NOMO-1 treated with DMSO at 0.1 percent for 48 hours (cell line): ENCODE data around the gene EXTL2.
"Not testable (repeated sequence)": the region's sequence is repeated elsewhere in the genome, so short reads cannot be mapped to it uniquely, and the experiment has no call there.

Source experiments
- DNase-seq: peaks from one replicate; lab custom pipeline; 2025; ENCODE audit not compliant: unreplicated experiment; lab: John Stamatoyannopoulos, UW

The EXTL2 gene, protein sequence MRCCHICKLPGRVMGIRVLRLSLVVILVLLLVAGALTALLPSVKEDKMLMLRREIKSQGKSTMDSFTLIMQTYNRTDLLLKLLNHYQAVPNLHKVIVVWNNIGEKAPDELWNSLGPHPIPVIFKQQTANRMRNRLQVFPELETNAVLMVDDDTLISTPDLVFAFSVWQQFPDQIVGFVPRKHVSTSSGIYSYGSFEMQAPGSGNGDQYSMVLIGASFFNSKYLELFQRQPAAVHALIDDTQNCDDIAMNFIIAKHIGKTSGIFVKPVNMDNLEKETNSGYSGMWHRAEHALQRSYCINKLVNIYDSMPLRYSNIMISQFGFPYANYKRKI

DNA sequence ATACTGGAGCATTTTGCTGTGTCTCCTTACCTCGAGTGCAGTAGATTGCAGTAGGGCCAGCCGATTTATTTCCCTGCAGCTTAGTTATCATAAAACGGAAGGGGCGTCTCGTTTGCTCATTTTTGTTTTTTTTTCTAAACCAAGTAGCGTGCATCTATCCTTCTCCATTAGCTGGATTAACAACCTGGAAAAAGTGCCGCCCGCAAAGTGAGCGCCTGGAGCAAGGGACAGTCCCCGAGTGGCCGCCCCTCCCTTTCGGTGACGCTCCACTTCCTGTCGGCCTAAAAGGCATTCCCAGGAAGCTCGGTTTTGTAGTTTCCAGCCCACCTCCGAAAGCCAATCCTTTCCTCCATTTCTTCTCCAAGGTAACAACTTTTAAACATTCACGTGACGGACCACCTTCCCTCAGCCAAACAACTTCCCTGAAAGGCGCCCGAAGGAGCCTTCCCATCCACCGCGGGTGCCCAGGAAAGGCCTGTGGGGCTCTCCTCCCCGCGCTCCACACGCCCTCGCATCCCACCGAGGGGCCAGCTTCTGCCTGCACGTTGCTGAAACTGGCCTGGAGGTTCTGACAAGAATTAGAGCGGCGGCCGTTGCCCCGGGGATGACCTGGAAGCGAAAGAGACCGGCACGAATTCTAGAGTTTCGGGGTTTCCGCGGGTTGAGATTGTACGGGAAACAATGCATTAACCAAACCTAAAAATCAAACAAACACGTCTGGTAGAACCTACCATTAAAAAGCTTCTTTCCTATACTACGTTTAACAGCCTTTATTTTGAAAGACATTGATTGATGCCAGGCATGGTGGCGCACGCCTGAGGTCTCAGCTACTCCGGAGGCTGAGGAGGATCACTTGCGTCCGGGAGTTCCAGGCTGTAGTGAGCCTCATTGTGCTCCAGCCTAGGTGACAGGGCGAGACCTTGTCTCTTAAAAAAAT lies at the start of gene EXTL2:
Gene EXTL2 (minus strand): TSS at position 240 of the 937 bp plus-strand sequence. CDS start 6,085 bp downstream, outside the sequence.
- peak; percentile 60 for DNase-seq

DNA sequence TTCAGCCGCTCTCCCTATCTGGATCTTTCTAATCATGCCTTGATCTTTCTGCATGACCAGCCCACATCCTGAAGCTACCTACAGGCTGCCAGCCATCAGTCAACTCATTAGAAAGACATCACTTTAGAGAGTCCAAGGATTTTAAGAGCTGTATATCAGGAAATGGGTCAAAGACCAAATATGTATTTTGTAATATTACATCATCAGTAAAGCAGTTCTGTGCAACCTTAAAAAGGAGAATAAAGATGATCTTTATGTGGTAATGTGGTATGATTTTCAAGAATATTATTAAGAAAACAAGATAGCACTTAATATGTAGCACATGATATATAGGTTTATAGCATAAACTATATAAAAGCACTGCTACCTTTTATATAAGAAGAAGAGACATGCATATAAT lies 48.9 kb upstream of the EXTL2 start:
- DNase-seq = no peak

DNA sequence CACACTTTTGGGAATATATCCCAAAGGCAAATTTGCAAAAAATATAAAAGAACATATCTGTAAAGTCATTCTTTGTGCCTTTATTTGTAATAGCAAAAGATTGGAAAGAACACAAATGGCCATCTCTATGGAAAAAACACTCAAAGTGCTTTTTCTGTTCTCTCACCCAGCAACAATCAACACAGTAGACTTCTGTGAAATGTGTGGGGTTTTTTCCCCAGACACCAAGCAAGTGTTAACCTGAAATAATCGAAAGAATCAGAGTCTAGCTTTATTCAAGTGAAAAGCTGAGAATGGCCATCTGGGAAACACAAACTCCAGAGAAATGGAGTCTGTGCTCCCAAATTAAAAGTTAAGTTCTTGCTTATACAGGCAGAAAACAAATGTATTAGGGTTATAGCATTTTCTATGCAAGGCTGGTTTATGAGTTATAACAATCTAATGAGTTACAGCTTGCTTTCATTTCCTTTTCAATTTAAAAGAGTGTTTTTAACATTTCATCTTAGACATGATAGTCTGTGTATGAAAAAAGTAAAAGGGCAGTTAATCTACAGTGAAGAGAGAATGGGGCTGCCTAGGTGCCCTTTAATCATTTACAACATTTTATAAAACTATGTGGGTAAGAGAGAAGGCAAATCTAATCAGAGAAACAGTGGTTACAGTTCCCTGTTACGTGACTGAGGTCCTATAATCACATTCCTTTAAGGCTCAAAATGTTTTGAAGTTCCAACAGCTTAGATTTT lies 47.8 kb upstream of the EXTL2 start:
- DNase-seq = no peak

DNA sequence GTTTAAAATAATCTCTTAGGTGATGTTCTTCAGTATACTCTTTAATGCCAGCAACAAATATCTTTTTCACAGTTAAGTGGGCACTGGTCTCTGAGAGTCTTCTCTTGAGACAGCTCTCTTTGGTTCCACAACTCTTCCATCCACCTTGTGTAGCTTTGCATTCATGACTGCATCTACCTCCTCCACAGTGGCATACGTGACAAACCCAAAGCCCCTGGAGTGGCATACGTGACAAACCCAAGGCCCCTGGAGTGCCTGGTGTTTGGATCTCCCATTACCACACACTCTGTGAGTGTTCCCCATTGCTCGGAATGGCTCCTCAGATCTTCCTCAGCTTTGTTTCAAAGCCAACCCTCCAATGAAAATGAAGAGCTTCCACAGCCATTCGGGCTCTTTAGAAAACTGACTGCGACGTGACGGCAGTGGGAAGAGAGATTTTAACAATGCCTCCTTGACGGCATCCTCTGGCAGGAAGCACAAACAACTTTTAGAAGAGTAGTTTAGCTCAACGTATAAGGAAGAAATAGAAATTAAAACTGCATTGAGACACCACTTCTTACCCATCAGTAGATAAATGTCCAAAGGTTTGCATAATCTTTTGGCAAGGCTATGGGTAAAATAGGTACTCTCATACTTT lies 47.1 kb upstream of the EXTL2 start:
- DNase-seq = no peak

DNA sequence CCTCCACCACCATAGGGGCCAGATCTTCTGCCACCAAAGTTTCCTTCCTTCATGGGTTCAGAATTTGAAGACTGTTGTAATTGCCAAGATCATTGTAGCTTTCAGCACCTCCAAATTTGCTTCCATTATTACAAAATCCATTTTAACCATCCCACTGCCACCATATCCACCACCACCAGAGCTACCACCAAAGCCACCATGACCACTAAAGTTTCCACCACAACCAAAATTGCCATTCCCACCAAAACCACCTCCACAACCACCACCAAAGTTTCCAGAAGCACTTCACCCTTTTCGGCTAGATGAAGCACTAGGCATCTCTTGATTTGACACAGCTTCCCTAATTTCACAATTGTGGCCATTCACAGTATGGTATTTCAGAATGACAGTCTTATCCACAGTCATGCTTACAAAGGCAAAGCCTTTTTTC lies 46.5 kb upstream of the EXTL2 start:
- DNase-seq = no peak

DNA sequence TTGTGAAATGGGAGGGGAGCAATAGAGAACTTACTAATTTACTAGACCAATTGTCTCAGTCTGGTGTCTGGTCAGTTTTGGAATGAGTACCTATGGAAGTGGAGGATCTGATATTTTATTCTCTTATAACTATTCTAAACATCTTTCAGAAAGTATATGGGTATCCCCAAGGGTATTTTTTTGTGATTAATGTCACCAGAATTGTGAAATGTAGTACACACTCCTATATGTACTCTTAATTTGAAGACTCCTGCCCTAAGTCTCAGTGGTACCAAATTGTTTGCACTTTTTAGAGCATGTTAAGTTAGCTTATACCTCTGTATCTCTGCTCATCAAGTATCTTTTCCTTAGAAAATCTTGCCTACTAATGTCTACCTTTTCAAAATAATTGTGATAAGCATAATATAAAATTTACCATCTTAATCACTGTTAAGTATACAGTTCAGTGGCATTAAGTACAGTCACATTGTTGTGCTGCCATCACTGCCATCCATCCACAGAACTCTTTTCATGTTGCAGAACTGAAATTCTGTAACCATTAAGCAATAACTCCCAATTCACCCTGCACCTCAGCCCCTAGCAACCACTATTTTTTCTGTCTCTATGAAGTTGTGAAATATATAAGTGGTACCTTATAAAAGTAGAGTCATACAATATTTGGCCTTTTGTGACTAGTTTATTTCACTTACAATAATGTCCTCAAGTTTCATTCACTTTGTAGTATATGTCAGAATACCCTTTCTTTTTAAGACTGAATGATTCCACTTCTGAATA lies 41.7 kb upstream of the EXTL2 start:
- DNase-seq = peak; percentile 72

DNA sequence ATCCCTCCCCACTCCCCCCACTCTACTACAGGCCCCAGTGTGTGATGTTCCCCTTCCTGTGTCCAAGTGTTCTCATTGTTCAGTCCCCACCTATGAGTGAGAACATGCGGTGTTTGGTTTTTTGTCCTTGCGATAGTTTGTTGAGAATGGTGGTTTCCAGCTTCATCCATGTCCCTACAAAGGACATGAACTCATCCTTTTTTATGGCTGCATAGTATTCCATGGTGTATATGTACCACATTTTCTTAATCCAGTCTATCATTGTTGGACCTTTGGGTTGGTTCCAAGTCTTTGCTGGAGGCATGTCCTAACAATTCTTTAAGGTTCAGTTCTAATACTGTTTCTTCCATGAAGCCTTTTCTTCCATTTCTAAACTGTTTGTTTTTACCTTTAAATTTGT lies 38.9 kb upstream of the EXTL2 start:
- DNase-seq = not testable (repeated sequence)

DNA sequence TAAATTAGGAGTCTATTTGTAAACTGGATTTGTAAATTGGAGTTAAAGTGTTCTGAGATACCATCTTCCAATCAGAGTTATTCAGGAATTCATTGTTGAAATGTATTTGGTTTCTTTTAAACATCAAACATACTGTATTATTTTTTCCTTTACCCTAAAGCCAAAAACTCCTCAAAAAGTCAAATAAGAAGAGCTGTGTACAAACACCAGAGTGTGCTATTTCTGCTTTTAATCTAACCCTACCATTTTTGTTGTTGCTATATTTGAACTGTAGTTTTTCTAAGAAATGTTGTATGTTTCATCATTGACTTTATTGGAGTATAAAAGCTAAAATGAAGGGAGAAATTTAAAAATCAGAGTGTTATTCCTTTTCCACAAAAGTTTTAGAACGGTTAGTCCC lies 37.1 kb upstream of the EXTL2 start:
- no peak for DNase-seq

DNA sequence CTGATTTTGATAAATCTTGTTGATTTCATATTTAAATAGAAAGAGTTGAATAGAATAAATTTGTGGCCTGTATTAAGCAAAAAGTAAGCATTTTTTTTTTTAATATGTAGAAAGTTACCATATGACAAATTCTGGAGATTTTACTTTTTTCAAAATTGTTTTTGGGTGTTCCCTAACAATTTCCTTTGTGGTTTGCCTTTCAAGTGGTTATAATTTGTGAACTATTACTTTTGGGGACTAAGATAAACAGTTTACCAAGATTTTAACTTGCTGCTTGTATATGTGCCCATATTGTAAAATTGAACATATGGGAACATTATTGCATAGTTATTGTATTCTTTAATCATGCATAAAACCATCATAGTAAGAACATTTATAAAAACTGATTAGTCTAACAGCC lies 35.9 kb upstream of the EXTL2 start:
- no peak for DNase-seq

DNA sequence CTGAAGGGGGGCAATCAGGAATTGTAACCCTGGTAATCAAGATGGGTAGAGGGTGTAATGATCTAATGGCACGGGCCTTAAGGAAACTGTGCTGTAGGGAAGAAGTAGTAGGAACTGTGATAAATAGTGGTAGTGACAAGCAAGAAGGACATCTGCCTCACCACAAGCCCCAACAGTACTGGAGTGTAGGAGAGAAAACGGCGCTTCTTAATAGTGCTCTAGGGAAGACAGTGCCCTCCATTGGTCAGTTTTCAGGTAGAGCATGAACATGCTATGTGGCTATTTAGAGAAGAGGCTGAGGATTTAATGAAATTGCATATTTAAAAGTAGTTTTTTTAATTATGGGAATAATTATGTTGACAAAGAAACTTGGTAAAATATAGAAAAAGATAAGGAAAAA lies 33.5 kb upstream of the EXTL2 start:
- no peak for DNase-seq

DNA sequence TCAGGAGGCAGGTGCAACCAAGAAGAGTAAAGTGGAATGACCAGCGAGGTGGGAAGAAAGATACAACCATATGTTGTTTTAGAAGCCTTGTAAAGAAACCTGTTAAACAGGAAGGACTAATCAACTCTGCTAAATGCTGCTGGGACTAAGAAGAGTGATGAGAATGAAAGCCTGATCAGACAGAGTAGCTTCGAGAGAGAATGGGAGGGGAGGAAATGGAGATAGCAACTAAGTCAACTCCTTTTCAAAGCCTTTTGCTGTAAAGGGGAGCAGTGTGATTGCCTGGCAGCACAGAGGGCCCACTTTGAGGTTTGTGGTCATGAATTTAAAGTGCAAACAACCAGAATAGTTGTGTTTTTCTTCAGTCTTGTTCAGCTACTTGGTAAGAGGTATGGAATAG lies 32.6 kb upstream of the EXTL2 start:
- no peak for DNase-seq

DNA sequence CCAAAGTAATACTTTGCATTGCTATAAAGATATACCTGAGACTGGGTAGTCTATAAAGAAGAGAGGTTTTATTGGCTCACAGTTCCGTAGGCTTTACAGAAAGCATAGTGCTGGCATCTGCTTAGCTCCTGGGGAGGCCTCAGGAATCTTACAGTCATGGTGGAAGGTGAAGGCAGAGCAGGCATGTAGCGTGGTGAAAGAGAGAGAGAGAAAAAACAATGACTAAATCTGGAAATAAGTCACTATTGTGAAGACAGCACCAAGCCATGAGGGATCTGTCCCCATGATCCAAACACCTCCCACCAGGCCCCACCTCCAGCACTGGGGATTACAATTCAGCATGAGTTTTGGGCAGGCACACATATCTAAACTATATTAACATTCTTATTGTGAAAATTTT lies 31.6 kb upstream of the EXTL2 start:
- DNase-seq = no peak

DNA sequence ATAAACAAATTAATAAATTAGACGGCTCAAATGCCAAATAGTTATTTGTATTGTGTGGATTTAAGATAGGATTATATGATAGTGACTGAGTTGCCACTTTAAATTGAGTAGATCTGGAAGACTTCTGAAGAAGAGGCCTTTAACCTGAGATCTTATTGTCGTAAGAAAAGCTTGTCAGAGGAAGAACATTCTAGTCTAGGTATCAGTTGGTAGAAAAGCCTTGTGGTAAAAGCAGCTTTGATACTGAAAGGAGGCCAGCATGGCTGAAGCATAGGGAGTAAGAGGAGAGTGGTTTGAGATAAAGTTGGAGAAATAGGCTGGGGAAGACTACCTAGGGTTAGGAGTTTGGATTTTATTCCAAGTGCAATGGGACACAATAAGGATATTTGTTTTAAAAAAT lies 30.3 kb upstream of the EXTL2 start:
- DNase-seq = no peak

DNA sequence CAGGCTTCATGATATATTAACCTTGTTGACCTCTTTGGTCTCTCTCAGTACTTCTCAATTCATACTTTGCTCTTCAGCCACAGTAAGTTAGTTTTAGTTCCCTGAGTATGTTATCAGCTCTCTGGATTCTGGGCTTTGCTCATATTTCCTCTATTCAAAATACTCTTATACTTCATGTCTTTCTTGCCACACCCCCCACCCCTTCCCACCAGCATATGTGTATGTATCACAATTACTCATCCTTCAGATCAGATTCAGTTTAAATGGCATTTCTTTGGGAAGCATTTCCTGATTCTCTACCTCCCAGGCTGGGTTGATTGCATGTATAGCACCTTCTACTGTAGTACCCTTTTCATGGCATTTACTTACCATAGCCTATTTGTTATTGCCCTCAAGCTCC lies 29.6 kb upstream of the EXTL2 start:
- no peak for DNase-seq

DNA sequence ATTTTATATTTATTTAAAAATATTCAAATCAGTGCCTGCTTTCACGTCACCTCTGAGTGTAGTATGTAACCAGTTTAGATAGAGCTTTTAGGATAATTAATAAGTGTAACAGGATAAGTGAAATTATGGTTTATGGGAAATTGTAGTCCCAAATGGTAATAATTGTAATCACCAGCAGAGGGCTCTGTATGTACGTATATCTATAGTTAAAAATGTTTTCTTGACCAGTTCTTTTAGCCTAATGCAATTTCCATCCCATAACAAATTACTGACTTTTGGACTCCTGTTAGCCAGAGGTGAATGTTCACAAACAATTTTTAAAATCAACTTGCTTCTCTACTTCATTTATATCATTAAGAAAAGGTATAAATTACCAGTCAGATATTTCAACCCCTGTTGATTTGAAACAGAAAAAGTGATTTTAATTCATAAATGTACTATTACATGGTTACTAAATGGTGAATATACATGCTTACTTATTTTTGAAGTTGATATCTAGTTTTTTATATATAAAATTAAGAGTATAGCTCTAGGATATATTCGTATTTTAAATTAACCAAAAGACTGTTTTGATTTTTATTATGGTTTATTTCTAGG lies 26.6 kb upstream of the EXTL2 start:
- DNase-seq = peak; percentile 48

DNA sequence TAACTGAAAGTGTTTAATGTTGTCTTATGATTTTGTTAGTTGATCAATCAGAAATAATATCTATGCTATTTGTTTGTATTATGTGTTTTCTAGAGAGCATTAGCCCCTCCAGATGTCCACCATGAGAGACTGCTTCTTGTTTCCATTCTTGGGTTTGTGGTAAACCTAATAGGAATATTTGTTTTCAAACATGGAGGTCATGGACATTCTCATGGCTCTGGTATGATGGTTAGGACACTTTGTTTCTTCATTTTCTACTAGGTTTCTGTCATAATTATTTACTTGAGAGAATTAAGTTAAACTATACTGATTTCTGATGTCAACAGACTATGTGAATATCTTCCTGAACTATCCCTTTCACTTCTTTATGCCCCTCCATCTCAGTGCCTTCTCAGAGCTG lies 17.4 kb upstream of the EXTL2 start:
- no peak for DNase-seq

DNA sequence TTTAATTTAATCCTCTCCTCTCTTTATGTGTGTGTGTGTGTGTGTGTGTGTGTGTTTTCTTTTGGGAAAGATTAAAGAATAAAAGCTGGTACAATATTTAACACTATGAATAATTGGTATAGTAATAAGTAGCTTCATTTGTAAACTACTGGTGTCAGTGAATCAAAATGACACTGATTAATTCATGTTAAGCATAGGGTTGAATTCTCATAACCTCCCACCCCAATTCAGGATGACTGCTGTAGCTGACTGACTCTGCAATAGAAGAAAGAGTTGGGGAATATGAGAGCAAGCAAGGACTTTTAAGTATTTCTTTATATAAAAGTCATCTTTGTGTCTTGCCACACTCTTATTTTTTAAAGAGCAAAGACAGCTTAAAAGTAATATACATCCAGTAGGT lies 14.4 kb upstream of the EXTL2 start:
- DNase-seq = no peak

DNA sequence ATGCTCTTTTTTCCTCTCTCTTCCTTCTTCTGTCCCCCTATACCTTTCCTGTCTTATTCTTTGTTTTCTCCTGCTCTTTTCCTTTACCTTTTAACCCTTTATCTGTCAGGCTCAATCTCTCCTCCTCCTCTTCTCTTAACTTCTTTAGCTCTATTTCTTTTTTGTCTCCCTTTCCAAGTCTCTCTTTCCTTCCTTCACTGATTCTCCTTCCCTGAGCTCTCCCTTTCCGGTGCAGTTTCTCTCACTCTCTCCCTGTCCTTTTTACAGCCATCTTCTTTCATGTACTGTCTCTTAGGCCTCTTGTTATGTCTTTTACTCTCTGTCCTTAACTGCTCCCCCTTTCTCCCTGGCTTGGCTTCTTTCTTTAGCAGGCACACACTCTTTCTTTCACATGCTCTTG lies 13.2 kb upstream of the EXTL2 start:
- no peak for DNase-seq

DNA sequence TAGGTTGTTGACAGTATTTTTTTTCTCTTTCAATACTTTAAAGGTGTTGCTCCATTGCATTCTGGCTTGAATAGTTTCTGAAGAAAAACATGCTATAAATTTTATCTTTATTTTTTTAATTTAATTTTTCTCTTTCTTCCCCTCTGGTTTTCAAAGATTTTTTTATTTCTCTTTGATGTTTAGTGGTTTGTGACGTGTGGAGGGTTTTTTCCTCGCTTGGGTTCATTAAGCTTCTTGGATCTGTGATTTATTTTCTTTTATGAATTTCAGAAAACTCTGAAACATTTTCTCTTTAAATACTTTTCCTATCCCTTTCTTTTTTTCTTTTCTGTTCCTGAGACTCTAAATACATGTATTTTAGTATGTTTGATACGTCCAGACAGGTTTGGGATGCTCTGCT lies 10.5 kb upstream of the EXTL2 start:
- DNase-seq = no peak

DNA sequence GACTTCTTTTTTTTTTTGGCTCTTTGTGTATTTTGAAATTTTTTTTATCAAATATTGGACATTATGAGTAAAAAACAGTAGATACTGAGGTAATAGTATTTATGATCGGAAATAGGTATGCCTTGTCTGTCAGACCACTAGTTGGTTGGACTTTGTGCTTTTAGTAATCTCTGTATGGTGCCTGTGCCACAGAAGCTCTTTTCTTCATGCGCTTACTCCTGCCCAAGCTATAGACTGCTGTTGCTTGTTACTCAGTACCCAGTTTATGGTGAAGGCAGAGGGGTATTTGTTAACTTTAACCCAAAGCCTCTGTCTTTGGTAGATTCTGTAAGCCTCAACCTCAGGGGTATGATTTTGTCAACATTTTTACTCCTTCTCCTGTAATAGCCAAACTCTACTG lies 9.9 kb upstream of the EXTL2 start:
- DNase-seq = no peak
